H1 (cell line): ENCODE results near the gene SERHL2. TPM values are rescaled to one million over a fixed set of nuclear protein-coding genes. Genes with fewer than 3 reads are reported as not detected.

ENCODE experiments used
- RXRA ChIP-seq: IDR thresholded peaks from 2 replicates; pipeline ENCODE4 v1.6.1; 2011; ENCODE audit warnings: low read depth, mild to moderate bottlenecking, low read length, moderate library complexity; ENCODE audit not compliant: insufficient read depth
- SIRT6 ChIP-seq: IDR thresholded peaks from one replicate; pipeline ENCODE4 v1.7.1; 2012; ENCODE audit warnings: low read length, inconsistent platforms
- TAF1 ChIP-seq: IDR thresholded peaks from 2 replicates; pipeline ENCODE4 v1.6.1; 2011; ENCODE audit warnings: mild to moderate bottlenecking, low read depth, low read length
- polyA plus RNA-seq, 7 experiments: library from polyadenylated mRNA; depleted of rRNA in 3 of 7; stranded (reverse) in 5 of 7; unstranded in 2 of 7; fragments of >200 nt in 5 of 7; fragments of 200-250 nt in 2 of 7; gene quantifications; 1 replicate in 5 of 7; 2 replicates in 1 of 7; 4 replicates in 1 of 7; pipeline versions ENCODE4 v1.2.1 to v1.2.3, GENCODE V29; 2011 to 2013; ENCODE audit warnings: missing spikeins in 2 of 7, mixed read lengths in 2 of 7
- total RNA-seq: library from RNA; stranded (reverse); fragmentation: NEBNext Ultra II Directional; extraction: Animal tissue kit (Norgen Biotek cat#: 25700); gene quantifications from 2 replicates; pipeline ENCODE4 v1.2.1, GENCODE V29; 2021
- TF ChIP-seq, protein P1 (sequence below): IDR thresholded peaks from 2 replicates; pipeline ENCODE4 v1.6.1; 2012; ENCODE audit warnings: low read length, inconsistent platforms
- TF ChIP-seq, protein P2 (sequence below): IDR thresholded peaks from 2 replicates; pipeline ENCODE4 v1.6.1; 2011; ENCODE audit warnings: low read depth, mild to moderate bottlenecking, low read length; ENCODE audit not compliant: insufficient read depth

Gene SERHL2
- total and polyA plus RNA-seq, 2 of the 8 experiments (the other 6 are each of a cell fraction or from before 2014, with no cell fraction given): 0.91 TPM; not detected in 1

DNA sequence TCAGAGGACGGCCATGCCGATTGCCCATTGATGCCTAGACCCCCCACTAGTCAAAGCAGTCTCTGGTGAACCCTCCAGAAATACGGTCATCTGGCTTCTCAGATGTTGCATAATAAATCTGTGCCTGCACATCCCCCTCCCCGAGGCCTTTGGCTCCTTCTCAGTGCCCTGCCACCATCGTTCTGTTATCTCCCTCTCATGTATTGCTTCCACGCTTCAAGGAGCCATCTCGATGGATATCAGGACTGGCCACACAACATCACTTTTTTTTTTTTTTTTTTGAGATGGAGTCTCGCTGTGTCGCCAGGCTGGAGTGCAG lies 32.6 kb upstream of the SERHL2 start (continued):
- TF ChIP-seq, protein P1, sequence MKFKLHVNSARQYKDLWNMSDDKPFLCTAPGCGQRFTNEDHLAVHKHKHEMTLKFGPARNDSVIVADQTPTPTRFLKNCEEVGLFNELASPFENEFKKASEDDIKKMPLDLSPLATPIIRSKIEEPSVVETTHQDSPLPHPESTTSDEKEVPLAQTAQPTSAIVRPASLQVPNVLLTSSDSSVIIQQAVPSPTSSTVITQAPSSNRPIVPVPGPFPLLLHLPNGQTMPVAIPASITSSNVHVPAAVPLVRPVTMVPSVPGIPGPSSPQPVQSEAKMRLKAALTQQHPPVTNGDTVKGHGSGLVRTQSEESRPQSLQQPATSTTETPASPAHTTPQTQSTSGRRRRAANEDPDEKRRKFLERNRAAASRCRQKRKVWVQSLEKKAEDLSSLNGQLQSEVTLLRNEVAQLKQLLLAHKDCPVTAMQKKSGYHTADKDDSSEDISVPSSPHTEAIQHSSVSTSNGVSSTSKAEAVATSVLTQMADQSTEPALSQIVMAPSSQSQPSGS: no peak
- TF ChIP-seq TAF1 (no peak), SIRT6 (no peak), RXRA (no peak)
- TF ChIP-seq, protein P2, sequence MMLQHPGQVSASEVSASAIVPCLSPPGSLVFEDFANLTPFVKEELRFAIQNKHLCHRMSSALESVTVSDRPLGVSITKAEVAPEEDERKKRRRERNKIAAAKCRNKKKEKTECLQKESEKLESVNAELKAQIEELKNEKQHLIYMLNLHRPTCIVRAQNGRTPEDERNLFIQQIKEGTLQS: no peak
